GM12874 (cell line): Measurements from ENCODE around the gene MICU2.

Source experiments
- TF ChIP-seq, protein P1 (sequence below): IDR thresholded peaks from 2 replicates; pipeline ENCODE4 v1.5.1; 2011; ENCODE audit warnings: low read depth, mild to moderate bottlenecking, control low read depth, low read length, moderate library complexity; ENCODE audit not compliant: insufficient read depth

MICU2 gene

DNA sequence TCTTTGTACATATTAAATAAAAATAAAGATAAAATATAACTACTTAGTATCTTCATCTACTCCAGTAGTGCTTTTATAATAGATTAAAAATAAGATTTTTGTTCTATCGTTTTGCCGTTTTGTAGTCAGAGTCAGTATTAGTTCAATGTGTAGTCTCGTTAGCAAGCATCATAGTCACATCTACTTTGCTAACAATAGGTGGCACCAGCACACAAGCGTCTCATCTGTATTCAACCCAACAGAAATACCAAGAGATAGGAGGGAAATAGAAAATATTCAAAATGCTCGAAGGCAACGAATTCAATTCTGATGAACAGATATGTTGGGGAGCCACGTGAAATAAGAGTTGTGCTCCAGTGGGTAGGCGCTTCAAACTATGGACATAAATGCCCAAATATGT, 21.4 kb upstream of the MICU2 start:
- TF ChIP-seq, protein P1, sequence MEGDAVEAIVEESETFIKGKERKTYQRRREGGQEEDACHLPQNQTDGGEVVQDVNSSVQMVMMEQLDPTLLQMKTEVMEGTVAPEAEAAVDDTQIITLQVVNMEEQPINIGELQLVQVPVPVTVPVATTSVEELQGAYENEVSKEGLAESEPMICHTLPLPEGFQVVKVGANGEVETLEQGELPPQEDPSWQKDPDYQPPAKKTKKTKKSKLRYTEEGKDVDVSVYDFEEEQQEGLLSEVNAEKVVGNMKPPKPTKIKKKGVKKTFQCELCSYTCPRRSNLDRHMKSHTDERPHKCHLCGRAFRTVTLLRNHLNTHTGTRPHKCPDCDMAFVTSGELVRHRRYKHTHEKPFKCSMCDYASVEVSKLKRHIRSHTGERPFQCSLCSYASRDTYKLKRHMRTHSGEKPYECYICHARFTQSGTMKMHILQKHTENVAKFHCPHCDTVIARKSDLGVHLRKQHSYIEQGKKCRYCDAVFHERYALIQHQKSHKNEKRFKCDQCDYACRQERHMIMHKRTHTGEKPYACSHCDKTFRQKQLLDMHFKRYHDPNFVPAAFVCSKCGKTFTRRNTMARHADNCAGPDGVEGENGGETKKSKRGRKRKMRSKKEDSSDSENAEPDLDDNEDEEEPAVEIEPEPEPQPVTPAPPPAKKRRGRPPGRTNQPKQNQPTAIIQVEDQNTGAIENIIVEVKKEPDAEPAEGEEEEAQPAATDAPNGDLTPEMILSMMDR = peak; percentile 39; the same call in 1 of the 2 replicates

DNA sequence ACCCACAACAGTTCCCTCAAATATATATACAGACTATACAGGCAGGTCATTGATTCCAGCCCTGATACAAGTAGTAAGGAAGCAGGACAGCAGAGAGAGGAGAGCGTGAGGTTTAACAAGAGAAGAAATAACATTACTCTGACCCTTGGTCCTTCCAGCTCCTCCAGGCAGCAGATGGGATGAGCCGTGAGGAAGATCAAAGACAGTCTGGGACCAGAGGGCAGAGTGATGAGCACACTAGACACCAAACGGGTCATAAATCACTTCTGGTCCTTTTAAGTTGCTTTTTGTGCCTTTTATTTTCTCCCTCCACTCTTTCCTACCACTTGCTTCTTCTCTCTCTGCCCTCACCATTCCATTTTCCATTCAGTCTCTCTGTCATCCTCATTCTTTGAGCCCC, 16.9 kb upstream of the MICU2 start:
- TF ChIP-seq, protein P1 = no peak

DNA sequence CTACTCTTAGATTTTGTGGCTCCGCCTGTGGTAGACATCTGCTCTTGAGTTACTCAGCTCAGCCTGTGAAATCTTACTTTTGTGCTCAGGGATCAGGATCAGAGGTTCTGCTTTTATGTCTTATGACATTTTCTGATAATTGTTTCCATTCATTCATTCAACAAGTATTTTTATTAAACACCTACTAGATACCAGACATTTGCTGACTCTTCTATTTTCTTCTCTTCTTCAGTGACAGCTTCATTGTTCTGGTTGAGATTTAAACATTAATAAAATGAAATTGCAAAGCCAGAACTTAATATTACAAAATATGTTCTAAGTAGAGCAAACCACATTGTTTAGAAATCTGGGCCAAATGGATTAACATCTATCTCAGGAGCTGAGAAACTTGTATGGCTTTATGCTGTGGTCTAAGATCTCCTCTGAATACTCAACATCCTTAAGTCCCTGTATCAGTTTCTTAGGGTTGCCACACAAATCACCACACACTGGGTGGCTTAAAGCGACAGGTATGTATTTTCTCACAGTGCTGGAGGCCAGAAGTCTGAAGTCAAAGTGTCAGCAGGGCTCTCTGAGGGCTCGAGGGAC, 15.8 kb upstream of the MICU2 start:
- TF ChIP-seq, protein P1 = no peak

DNA sequence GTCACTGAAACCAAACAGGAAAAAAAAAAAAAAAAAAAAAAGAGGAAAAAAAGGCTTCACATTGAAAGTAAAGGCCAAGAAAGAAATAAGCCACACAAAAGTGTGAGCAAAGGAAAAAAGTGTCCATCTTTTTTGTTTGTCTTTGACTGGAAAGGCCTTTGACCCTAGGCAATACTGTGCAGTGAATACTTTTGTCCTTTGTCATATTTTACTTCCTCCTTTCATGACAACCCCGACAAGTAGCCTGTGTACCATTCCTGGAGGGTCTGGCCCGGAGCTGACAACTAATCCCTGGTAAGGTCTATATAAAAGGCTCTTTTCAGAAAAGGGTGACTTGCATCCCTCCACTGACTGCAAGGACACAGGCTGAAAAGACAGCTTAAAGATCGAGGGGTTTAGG, 12.9 kb upstream of the MICU2 start:
- TF ChIP-seq, protein P1 = no peak

DNA sequence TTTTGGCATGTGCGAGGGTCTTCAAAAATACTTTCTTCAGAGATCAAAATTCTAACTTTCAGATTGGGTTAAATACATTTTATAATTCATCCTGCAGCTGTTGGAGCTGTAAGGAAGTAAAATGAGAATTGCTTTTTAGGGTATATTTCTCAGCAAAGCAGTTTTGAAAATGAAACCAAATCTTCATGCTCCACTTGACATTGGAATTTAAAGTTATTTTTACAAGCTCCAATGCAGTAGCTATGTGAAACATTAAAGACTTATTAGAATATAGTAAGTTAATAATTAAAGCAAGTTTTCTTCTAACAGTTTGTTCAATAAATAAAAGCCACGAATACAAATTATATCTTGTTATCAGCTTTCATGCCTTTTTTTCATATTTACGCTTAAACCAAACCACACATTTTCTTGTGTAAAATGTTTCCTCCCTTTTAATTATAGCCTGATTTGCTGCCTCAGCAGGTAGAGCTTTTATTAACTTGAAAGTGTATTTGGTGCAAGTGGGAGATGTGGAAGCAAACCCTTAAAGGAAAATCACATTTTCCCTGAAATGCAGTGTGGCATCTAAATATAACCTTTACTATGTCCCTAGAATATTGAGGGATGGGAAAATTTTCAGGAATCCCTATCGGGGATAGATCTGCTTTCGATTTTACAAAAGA, 12.4 kb upstream of the MICU2 start:
- TF ChIP-seq, protein P1 = no peak

DNA sequence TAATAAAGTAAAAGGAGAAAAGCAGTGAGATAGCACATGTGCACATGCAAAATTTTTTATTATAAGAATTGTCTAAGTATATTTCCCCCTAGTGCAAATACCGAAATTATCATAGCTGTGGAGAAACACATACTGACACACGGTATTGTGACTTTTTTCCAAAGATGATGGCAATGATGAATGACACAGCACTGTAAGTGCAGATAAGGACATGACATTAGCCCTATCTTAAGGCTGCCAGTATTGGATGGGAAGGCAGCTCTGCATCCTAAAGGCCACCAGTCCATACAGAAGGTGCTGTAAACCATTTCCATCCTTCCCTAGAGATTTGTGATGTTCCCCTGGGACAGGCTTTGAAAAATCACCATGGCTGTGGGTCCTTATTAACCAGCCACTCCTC, 11.5 kb upstream of the MICU2 start:
- TF ChIP-seq, protein P1 = no peak

DNA sequence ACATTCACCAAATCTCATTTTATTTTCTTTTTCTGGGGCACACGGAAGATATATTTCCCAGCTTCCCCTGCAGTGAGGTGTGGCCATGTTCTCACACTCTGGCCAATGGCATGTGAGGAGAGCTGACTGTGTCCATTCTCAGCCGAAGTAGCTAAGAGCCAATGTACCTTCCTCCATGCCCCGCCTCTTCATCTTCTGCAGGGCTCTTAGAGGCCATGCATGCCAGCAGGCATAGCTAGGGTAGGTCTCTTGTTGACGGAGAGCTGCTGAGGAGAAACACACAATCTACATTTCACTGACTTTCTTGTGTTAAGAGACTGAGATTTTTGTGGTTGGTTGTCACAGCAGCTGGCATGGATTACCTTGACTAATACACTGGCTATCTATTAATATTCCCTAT, 9.8 kb upstream of the MICU2 start:
- TF ChIP-seq, protein P1 = no peak

DNA sequence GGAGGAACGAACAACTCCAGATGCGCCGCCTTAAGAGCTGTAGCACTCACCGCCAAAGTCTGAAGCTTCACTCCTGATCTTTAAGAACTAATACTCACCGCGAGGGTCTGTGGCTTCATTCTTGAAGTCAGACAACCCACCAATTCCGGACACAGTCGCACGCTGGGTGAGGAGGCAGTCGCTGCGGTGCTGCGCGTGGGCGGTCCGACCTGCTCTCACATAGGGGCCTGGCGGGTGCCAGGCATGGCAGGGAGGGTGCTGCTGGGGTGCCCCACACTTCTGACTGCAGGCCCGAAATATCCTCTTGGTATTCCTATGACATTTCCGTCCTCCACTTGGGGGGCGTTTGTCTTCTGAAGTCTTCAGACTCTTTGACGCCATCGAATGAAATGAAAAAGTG, 7.4 kb upstream of the MICU2 start:
- TF ChIP-seq, protein P1 = no peak
